Hepatocyte (in vitro differentiated cells): ENCODE results near the gene GRAMD1C. TPM values are rescaled to one million over a fixed set of nuclear protein-coding genes. Genes with fewer than 3 reads are reported as not detected.

Experiments used
- DNase-seq: peaks from one replicate; pipeline ENCODE4 v3.0.0-alpha.2; 2016; ENCODE audit warnings: low spot score
- H2AFZ ChIP-seq: fragments of 200-600 bp; sonication (generic); 2 replicates; pipeline ENCODE4 v1.6.0; 2016; ENCODE audit warnings: antibody characterized with exemption, mild to moderate bottlenecking
- H3K27ac ChIP-seq: fragments of 200-600 bp; sonication (generic); 2 replicates; pipeline ENCODE4 v1.5.1; 2016; ENCODE audit warnings: mild to moderate bottlenecking
- H3K27me3 ChIP-seq: fragments of 200-600 bp; sonication (generic); 2 replicates; pipeline ENCODE4 v1.6.1; 2016
- H3K36me3 ChIP-seq: fragments of 200-600 bp; sonication (generic); replicated peaks from 2 replicates; pipeline ENCODE4 v1.5.1; 2016; ENCODE audit warnings: low read depth; ENCODE audit not compliant: insufficient read depth
- H3K4me1 ChIP-seq: fragments of 200-600 bp; sonication (generic); 2 replicates; pipeline ENCODE4 v1.5.1; 2016; ENCODE audit warnings: mild to moderate bottlenecking, moderate library complexity; ENCODE audit not compliant: insufficient read depth
- H3K4me2 ChIP-seq: fragments of 200-600 bp; sonication (generic); 2 replicates; pipeline ENCODE4 v1.6.0; 2016
- H3K4me3 ChIP-seq: fragments of 200-600 bp; sonication (generic); 2 replicates; pipeline ENCODE4 v1.5.1; 2016; ENCODE audit warnings: mild to moderate bottlenecking
- H3K79me2 ChIP-seq: fragments of 200-600 bp; sonication (generic); 2 replicates; pipeline ENCODE4 v1.6.0; 2017; ENCODE audit warnings: mild to moderate bottlenecking
- H3K9me2 ChIP-seq: fragments of 200-600 bp; sonication (generic); replicated peaks from 2 replicates; pipeline ENCODE4 v1.6.0; 2017; ENCODE audit warnings: mild to moderate bottlenecking; ENCODE audit not compliant: insufficient read depth
- H3K9me3 ChIP-seq: fragments of 200-600 bp; sonication (generic); 2 replicates; pipeline ENCODE4 v1.5.1; 2016; ENCODE audit warnings: low read depth, mild to moderate bottlenecking
- H4K20me1 ChIP-seq: fragments of 200-600 bp; sonication (generic); 2 replicates; pipeline ENCODE4 v1.6.0; 2016; ENCODE audit warnings: mild to moderate bottlenecking; ENCODE audit not compliant: insufficient read depth, poor library complexity, severe bottlenecking
- EZH2 ChIP-seq: fragments of 200-600 bp; sonication (generic); IDR thresholded peaks from 2 replicates; pipeline ENCODE4 v1.6.1; 2016; ENCODE audit warnings: antibody characterized with exemption, mild to moderate bottlenecking, borderline replicate concordance
- EZH2phosphoT487 ChIP-seq: fragments of 200-600 bp; sonication (generic); IDR thresholded peaks from one replicate; pipeline ENCODE4 v1.6.1; 2018; ENCODE audit warnings: antibody characterized with exemption, mild to moderate bottlenecking, low read depth, moderate library complexity; ENCODE audit not compliant: unreplicated experiment, severe bottlenecking
- WGBS: methylation state at CpG from one replicate; pipeline ENCODE4 v1.1.6; 2016; ENCODE audit warnings: low lambda C conversion rate; ENCODE audit errors: missing lambda C conversion rate; 5-methylcytosine and 5-hydroxymethylcytosine counted together
- polyA plus RNA-seq: library from polyadenylated mRNA; unstranded; fragments of >200 nt; fragmentation: Nextera tagmentation; extraction: Ambion mirVana; gene quantifications from 2 replicates; pipeline ENCODE4 v1.2.1, GENCODE V29; 2016
- total RNA-seq: library from RNA; depleted of rRNA; stranded (reverse); fragments of >200 nt; gene quantifications from 2 replicates; pipeline ENCODE4 v1.2.3, GENCODE V29; 2014
- TF ChIP-seq, protein P1 (sequence below): fragments of 200-600 bp; sonication (generic); IDR thresholded peaks from 2 replicates; pipeline ENCODE4 v1.5.1; 2016; ENCODE audit warnings: antibody characterized with exemption, mild to moderate bottlenecking; ENCODE audit not compliant: poor library complexity

GRAMD1C gene
- total and polyA plus RNA-seq, 2 experiments from 2014 or later: 0.97 to 2.8 TPM

DNA sequence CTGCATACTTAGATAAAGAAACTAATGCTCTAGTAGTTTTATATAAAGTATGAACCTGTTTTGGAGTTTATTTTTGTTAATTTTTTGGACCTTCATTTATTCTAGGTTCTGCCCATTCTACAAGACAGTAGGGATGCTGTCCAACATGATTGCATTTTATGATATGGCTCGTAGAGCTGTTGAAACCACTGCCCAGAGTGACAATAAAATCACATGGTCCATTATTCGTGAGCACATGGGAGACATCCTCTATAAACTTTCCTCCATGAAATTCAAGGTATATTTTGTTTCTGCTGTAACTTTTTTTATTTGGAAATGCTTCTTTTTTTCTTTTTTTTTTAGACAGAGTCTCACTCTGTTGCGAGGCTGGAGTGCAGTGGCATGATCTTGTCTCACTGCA lies 33.3 kb upstream of the GRAMD1C start:
- no peak overlapping the region for H3K4me3 ChIP-seq
- H2AFZ ChIP-seq: no peak overlapping the region
- peak overlapping the region; percentile 61 for H3K4me2 ChIP-seq
- no peaks in the 10 kb centered on the region for H3K4me1 ChIP-seq
- H3K36me3 ChIP-seq: no peaks in the 10 kb centered on the region
- no peaks in the 10 kb centered on the region for H3K27me3 ChIP-seq
- H3K79me2 ChIP-seq: no peaks in the 10 kb centered on the region
- 84% methylated on average over 3 of the region's 3 CpGs for WGBS
- DNase-seq: no peak
- H3K9me2 ChIP-seq: no peaks in the 10 kb centered on the region
- no peaks in the 10 kb centered on the region for H4K20me1 ChIP-seq
- H3K9me3 ChIP-seq: no peaks in the 10 kb centered on the region
- no peak overlapping the region for H3K27ac ChIP-seq
- TF ChIP-seq, protein P1, sequence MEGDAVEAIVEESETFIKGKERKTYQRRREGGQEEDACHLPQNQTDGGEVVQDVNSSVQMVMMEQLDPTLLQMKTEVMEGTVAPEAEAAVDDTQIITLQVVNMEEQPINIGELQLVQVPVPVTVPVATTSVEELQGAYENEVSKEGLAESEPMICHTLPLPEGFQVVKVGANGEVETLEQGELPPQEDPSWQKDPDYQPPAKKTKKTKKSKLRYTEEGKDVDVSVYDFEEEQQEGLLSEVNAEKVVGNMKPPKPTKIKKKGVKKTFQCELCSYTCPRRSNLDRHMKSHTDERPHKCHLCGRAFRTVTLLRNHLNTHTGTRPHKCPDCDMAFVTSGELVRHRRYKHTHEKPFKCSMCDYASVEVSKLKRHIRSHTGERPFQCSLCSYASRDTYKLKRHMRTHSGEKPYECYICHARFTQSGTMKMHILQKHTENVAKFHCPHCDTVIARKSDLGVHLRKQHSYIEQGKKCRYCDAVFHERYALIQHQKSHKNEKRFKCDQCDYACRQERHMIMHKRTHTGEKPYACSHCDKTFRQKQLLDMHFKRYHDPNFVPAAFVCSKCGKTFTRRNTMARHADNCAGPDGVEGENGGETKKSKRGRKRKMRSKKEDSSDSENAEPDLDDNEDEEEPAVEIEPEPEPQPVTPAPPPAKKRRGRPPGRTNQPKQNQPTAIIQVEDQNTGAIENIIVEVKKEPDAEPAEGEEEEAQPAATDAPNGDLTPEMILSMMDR: no peak
- TF ChIP-seq EZH2 (no peak), EZH2phosphoT487 (no peak)

DNA sequence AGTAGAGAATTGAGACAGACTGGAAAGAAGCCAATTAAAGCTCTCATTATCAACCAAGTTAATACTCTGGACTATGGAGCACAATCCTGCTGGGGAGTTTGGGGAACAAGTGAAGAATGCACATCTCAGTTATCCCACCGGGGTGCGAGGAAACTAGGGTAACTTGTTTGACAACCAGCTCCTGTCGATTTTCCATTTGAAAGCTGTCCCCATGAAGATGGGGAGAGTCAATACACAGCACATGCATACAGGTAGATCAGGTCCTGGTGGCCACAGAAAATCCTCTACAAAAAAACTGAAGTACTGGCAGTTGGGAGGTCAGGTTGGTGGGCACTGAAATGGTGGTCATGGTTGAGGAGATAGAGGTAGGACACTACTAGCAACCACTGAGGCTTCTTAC lies 25.7 kb upstream of the GRAMD1C start:
- no peaks in the 10 kb centered on the region for H3K79me2 ChIP-seq
- WGBS: 81% methylated on average over 3 of the region's 3 CpGs
- H2AFZ ChIP-seq: no peak overlapping the region
- H3K9me2 ChIP-seq: no peaks in the 10 kb centered on the region
- no peaks in the 10 kb centered on the region for H3K9me3 ChIP-seq
- no peak overlapping the region for H3K4me3 ChIP-seq
- H3K36me3 ChIP-seq: no peaks in the 10 kb centered on the region
- H3K4me2 ChIP-seq: no peak overlapping the region
- H3K27ac ChIP-seq: no peak overlapping the region
- H3K27me3 ChIP-seq: no peaks in the 10 kb centered on the region
- DNase-seq: no peak
- no peaks in the 10 kb centered on the region for H4K20me1 ChIP-seq
- TF ChIP-seq, protein P1: no peak
- TF ChIP-seq EZH2phosphoT487: no peak
- no peak for TF ChIP-seq EZH2
- no peaks in the 10 kb centered on the region for H3K4me1 ChIP-seq

DNA sequence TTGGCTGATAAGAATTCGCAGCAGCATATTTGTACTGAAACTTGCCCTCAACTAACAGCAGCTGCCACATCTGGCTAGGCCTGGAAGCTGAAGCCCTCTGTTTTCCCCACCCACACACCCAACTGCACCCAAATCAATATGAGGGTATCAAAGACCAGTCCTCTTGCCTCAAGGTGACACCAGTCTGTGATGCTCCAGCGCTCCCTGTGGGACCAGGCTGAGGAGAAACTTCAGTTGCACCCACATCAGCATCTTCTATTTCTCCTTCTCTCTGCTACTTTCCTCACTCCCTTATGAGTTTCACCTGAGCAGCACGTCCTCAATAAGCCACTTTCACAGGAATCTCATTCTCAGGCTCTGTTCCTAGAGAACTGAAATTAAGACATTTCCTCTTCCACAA lies 18.7 kb upstream of the GRAMD1C start:
- no peaks in the 10 kb centered on the region for H3K79me2 ChIP-seq
- TF ChIP-seq EZH2 (no peak), EZH2phosphoT487 (no peak)
- TF ChIP-seq, protein P1: no peak
- WGBS: 75% methylated on average over 3 of the region's 3 CpGs
- no peaks in the 10 kb centered on the region for H4K20me1 ChIP-seq
- H3K9me3 ChIP-seq: no peaks in the 10 kb centered on the region
- no peaks in the 10 kb centered on the region for H3K9me2 ChIP-seq
- H3K4me3 ChIP-seq: no peak overlapping the region
- no peaks in the 10 kb centered on the region for H3K27me3 ChIP-seq
- H3K4me2 ChIP-seq: no peak overlapping the region
- no peak for DNase-seq
- H2AFZ ChIP-seq: no peak overlapping the region
- H3K27ac ChIP-seq: no peak overlapping the region
- no peaks in the 10 kb centered on the region for H3K36me3 ChIP-seq
- no peaks in the 10 kb centered on the region for H3K4me1 ChIP-seq

DNA sequence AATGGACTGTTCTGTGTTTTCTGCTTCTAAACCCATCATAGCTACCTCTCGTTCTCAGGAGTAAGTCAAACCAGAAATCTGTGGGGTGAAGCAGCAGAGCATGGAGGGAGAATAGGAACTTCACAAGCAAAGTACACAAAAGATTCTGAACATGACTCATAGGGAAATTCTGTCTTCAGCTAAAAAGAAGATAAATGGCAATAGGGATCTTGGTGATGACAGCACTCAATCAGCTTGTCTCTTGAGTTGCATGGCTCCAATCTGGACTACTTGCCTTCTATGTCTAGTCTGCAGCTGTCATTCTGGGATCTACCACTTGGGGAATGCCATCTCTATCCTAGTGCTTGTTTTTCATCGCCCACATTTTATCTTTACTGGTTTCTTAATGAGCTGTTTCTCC lies 13.5 kb upstream of the GRAMD1C start:
- TF ChIP-seq EZH2phosphoT487 (no peak), EZH2 (no peak)
- TF ChIP-seq, protein P1: no peak
- Histone ChIP-seq H3K27ac (no peak overlapping the region), H3K79me2 (no peaks in the 10 kb centered on the region), H3K9me2 (no peaks in the 10 kb centered on the region), H2AFZ (no peak overlapping the region), H3K36me3 (no peaks in the 10 kb centered on the region), H3K4me2 (peak overlapping the region; percentile 35), H4K20me1 (no peaks in the 10 kb centered on the region), H3K9me3 (no peaks in the 10 kb centered on the region), H3K4me1 (no peaks in the 10 kb centered on the region), H3K4me3 (no peak overlapping the region), H3K27me3 (no peaks in the 10 kb centered on the region)
- 79% methylated on average over 2 of the region's 2 CpGs for WGBS
- peak; percentile 16 for DNase-seq
